Adrenal gland (tissue), 12 donors: Measurements from ENCODE around the gene PRDM16. TPM values are rescaled to one million over a fixed set of nuclear protein-coding genes. Genes with fewer than 3 reads are reported as not detected.

Experiments
- DNase-seq, 7 donors: peaks; one replicate each; pipeline ENCODE4 v3.0.0-alpha.2; 2019 to 2020
- H3K27ac ChIP-seq, 5 donors: fragments of 200-600 bp; sonication (generic) in 4 of 5; 1 replicate in 3 of 5; 2 replicates in 2 of 5; pipeline versions ENCODE4 v1.5.1 to v1.8.0; 2016 to 2020; ENCODE audit warnings: mild to moderate bottlenecking in 1 of 5
- H3K27me3 ChIP-seq: fragments of 200-600 bp; 2 replicates; pipeline ENCODE4 v1.8.0; 2021
- H3K36me3 ChIP-seq, 2 donors: fragments of 200-600 bp; replicated peaks in 1 of 2; 1 replicate in 1 of 2; 2 replicates in 1 of 2; pipeline versions ENCODE4 v1.5.1 to v1.8.0; 2018 to 2022
- H3K4me1 ChIP-seq, 2 donors: fragments of 200-600 bp; replicated peaks in 1 of 2; 1 replicate in 1 of 2; 2 replicates in 1 of 2; pipeline versions ENCODE4 v1.5.1 to v1.8.0; 2018 to 2021
- H3K4me3 ChIP-seq, 4 donors: fragments of 200-600 bp; sonication (generic) in 3 of 4; one replicate each; pipeline ENCODE4 v1.5.1; 2016 to 2018
- H3K9me3 ChIP-seq, 3 donors: fragments of 200-600 bp; sonication (generic) in 1 of 3; replicated peaks in 1 of 3; 1 replicate in 2 of 3; 2 replicates in 1 of 3; pipeline versions ENCODE4 v1.5.1 to v1.8.0; 2016 to 2021
- CTCF ChIP-seq, 6 experiments: fragments of 450-650 bp in 4 of 6; fragments of 200-600 bp in 2 of 6; sonication (generic) in 1 of 6; IDR thresholded peaks; 1 replicate in 5 of 6; 2 replicates in 1 of 6; pipeline versions ENCODE4 v1.5.1 to v1.8.0; 2016 to 2021; ENCODE audit warnings: antibody characterized with exemption in 6 of 6, mild to moderate bottlenecking in 2 of 6, moderate library complexity in 1 of 6
- POLR2A ChIP-seq, 2 donors: fragments of 450-650 bp; IDR thresholded peaks; one replicate each; pipeline ENCODE4 v1.6.1; 2017; ENCODE audit warnings: antibody characterized with exemption in 2 of 2, mild to moderate bottlenecking in 2 of 2, moderate library complexity in 1 of 2
- WGBS, 4 donors: extraction: QIAGEN DNeasy Blood & Tissue Kit in 2 of 4; methylation state at CpG; one replicate each; pipeline versions ENCODE4 v1.1.5 to v1.1.7; 2013 to 2017; 5-methylcytosine and 5-hydroxymethylcytosine counted together
- intact Hi-C, 2 donors: fragments of 100-400 bp; cut with DNase I; formaldehyde crosslinking; loops; one replicate each; pipeline versions ENCODE4 v1.14.1 to v1.15.0; 2022 to 2023
- polyA plus RNA-seq, 3 donors: library from polyadenylated mRNA; stranded (reverse); fragments of 200-250 nt in 2 of 3; fragments of 350-450 nt in 1 of 3; fragmentation: Illumina TruSeq in 1 of 3; extraction: RNeasy Lipid Tissue Mini Kit (QIAGEN cat#74804) in 1 of 3; gene quantifications; one replicate each; pipeline ENCODE4 v1.2.3, GENCODE V29; 2013 to 2014
- total RNA-seq, 9 donors: library from RNA; depleted of rRNA in 4 of 9; stranded (reverse); fragments of >200 nt in 4 of 9; fragments of 120-200 nt in 1 of 9; fragmentation: NEBNext Ultra II Directional in 1 of 9; extraction: Animal tissue kit (Norgen Biotek cat#: 25700) in 1 of 9; gene quantifications; one replicate each; pipeline versions ENCODE4 v1.1.0 to v1.2.4, GENCODE V29; 2013 to 2023
- donor health status: healthy with polysubstance abuse.
- donor health status: Bipolar disorder and iron deficiency.
- donor health status: DM: yes; HTN: yes; CAD: no.
- donor health status: DM: no; HTN: no; CAD: no.
- donor health status: DM: no; HTN: no; CAD: no.
- donor health status: DM: yes; HTN: yes; CAD: no.

Gene PRDM16
- total and polyA plus RNA-seq, 12 donors, result 0.04 to 2.8 (median 0.61) TPM; not detected in 1

GRCh38 chr1:3139871-3140361 is 70.9 kb downstream of the PRDM16 start:
- H3K4me1 ChIP-seq, result peaks cover 0 to 7% of the 10 kb centered on the region in 2 donors
- no peaks in the 10 kb centered on the region for H3K9me3 ChIP-seq
- TF ChIP-seq CTCF (IDR thresholded peaks at IDR 0.05), result no peak
- no peak for TF ChIP-seq POLR2A (IDR thresholded peaks at IDR 0.05)
- WGBS, 4 donors, result 18 to 32% (median 25%) methylated on average over 24 to 26 of the region's 26 CpGs
- H3K4me3 ChIP-seq, result no peak overlapping the region
- no peak overlapping the region for H3K27ac ChIP-seq
- H3K27me3 ChIP-seq, result peaks cover 27% of the 10 kb centered on the region
- intact Hi-C loops, result no loop called here
- DNase-seq, result peak in 3 of 7 donors; percentile 7 to 22 (median 16)
- H3K36me3 ChIP-seq, result no peaks in the 10 kb centered on the region

GRCh38 chr1:3140437-3140836 is 71.4 kb downstream of the PRDM16 start:
- H3K36me3 ChIP-seq, result no peaks in the 10 kb centered on the region
- H3K4me1 ChIP-seq, result peaks cover 0 to 7% of the 10 kb centered on the region in 2 donors
- TF ChIP-seq CTCF (IDR thresholded peaks at IDR 0.05), result no peak
- no peak for TF ChIP-seq POLR2A (IDR thresholded peaks at IDR 0.05)
- no peak overlapping the region for H3K4me3 ChIP-seq
- no peak overlapping the region for H3K27ac ChIP-seq
- DNase-seq, result no peak
- intact Hi-C loops, result no loop called here
- 35 to 49% (median 44%) methylated on average over 11 to 19 of the region's 19 CpGs for WGBS, 4 donors
- peaks cover 31% of the 10 kb centered on the region for H3K27me3 ChIP-seq
- H3K9me3 ChIP-seq, result no peaks in the 10 kb centered on the region

GRCh38 chr1:3141129-3141528 is 72.1 kb downstream of the PRDM16 start:
- H3K27me3 ChIP-seq, result peaks cover 32% of the 10 kb centered on the region
- WGBS, 4 donors, result 77 to 84% (median 78%) methylated on average over 13 of the region's 13 CpGs
- no peaks in the 10 kb centered on the region for H3K36me3 ChIP-seq
- H3K4me1 ChIP-seq, result peaks cover 0 to 7% of the 10 kb centered on the region in 2 donors
- H3K4me3 ChIP-seq, result no peak overlapping the region
- no peak for DNase-seq
- intact Hi-C loops, result no loop called here
- H3K27ac ChIP-seq, result no peak overlapping the region
- no peak for TF ChIP-seq CTCF (IDR thresholded peaks at IDR 0.05)
- TF ChIP-seq POLR2A (IDR thresholded peaks at IDR 0.05), result no peak
- H3K9me3 ChIP-seq, result no peaks in the 10 kb centered on the region

- intact Hi-C loops, result no loop called here
- TF ChIP-seq CTCF (IDR thresholded peaks at IDR 0.05), result no peak
- no peak for TF ChIP-seq POLR2A (IDR thresholded peaks at IDR 0.05)
- Histone ChIP-seq H3K9me3 (no peaks in the 10 kb centered on the region), H3K4me1 (peaks cover 0 to 7% of the 10 kb centered on the region in 2 donors), H3K4me3 (no peak overlapping the region), H3K27me3 (peaks cover 33% of the 10 kb centered on the region), H3K27ac (no peak overlapping the region), H3K36me3 (no peaks in the 10 kb centered on the region)
- DNase-seq, result no peak
- 59 to 68% (median 65%) methylated on average over 9 to 21 of the region's 21 CpGs for WGBS, 4 donors
These were observed 72.8 kb downstream of the PRDM16 start for GRCh38 chr1:3141836-3142235.
